Esophagus squamous epithelium (tissue), 4 donors: ENCODE data around the gene TPX2.

ENCODE experiments used
- POLR2A ChIP-seq, 4 donors: fragments of 450-650 bp; IDR thresholded peaks; one replicate each; pipeline ENCODE4 v1.6.1; 2017; ENCODE audit warnings: antibody characterized with exemption in 4 of 4, mild to moderate bottlenecking in 4 of 4, moderate library complexity in 3 of 4
- TF ChIP-seq, protein P1 (sequence below), 6 experiments: fragments of 450-650 bp in 4 of 6; fragments of 200-600 bp in 2 of 6; sonication (generic) in 2 of 6; IDR thresholded peaks; one replicate each; pipeline ENCODE4 v1.5.1; 2016 to 2019; ENCODE audit warnings: antibody characterized with exemption in 6 of 6, mild to moderate bottlenecking in 4 of 6, moderate library complexity in 4 of 6

DNA sequence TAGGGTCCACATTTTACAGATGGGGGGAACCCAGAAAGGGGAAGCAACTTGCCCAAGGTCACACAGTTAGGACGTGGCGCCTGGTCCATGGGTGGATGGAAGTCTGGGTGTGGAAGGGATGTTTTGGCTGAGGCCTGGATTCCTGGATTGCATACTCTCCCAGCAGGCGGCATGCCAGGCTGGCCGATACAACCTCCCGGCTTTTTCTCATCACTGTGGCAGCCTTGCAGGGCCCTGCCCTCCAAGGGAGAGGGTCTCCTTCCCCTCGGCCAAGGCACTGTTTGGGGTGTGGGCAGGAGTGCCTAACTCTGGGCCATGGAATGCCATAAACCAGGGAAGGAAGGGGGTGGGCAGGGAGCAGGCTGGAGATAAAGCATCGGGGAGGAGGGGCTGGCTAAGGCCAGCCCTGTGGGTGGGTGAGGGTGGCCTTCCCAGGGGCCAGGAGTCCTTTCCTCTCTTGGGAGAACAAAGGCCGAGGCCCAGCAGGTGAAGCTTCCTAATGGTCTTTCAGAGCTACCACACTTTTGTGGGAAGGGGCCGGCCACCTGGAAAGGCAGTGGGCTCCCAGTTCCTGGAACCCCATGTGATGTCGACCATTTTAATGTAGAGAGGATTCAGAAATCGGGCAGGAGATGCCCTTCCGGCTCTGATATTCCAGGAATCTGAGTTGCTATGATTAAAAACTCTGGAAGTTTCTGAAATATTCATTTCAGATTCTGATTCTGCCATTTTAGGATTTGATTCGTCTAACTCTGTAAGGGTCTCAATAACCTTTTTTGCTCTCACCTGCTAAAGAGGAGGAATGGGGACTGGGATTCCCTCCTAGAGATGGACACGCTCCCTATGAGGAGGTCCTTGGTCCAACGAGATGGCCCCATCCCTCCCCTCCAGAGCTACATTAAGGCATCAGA, 102.1 kb downstream of the TPX2 start:
- TF ChIP-seq, protein P1, sequence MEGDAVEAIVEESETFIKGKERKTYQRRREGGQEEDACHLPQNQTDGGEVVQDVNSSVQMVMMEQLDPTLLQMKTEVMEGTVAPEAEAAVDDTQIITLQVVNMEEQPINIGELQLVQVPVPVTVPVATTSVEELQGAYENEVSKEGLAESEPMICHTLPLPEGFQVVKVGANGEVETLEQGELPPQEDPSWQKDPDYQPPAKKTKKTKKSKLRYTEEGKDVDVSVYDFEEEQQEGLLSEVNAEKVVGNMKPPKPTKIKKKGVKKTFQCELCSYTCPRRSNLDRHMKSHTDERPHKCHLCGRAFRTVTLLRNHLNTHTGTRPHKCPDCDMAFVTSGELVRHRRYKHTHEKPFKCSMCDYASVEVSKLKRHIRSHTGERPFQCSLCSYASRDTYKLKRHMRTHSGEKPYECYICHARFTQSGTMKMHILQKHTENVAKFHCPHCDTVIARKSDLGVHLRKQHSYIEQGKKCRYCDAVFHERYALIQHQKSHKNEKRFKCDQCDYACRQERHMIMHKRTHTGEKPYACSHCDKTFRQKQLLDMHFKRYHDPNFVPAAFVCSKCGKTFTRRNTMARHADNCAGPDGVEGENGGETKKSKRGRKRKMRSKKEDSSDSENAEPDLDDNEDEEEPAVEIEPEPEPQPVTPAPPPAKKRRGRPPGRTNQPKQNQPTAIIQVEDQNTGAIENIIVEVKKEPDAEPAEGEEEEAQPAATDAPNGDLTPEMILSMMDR (IDR thresholded peaks at IDR 0.05): no peak
- no peak for TF ChIP-seq POLR2A (IDR thresholded peaks at IDR 0.05)
